CD4-positive, CD25-positive, alpha-beta regulatory T cell (primary cell): ENCODE results near the gene MAFB. TPM values are rescaled to one million over a fixed set of nuclear protein-coding genes. Genes with fewer than 3 reads are reported as not detected.

Experiments used
- ATAC-seq, 2 donors: fragments of 150-1000 bp; cut with Tn5 transposase; one replicate each; pipeline ENCODE4 v1.10.0; 2021; ENCODE audit warnings: low read depth in 2 of 2, moderate number of reproducible peaks in 2 of 2, moderate library complexity in 1 of 2
- DNase-seq, 3 donors: peaks; one replicate each; pipeline versions ENCODE4 v3.0.0 to v3.0.0-alpha.2; 2012 to 2022; ENCODE audit warnings: mixed read lengths in 1 of 3
- H3K27ac ChIP-seq: one replicate; pipeline ENCODE4 v1.7.0; 2013; ENCODE audit warnings: mild to moderate bottlenecking, low read length; ENCODE audit not compliant: insufficient read depth, poor library complexity, severe bottlenecking
- H3K27me3 ChIP-seq: one replicate; pipeline ENCODE4 v1.7.0; 2013; ENCODE audit warnings: low read length; ENCODE audit not compliant: control insufficient read depth, insufficient read depth
- H3K36me3 ChIP-seq: one replicate; pipeline ENCODE4 v1.7.0; 2013; ENCODE audit warnings: mild to moderate bottlenecking, low read length, moderate library complexity; ENCODE audit not compliant: control insufficient read depth, insufficient read depth
- H3K4me1 ChIP-seq: 2 replicates; pipeline ENCODE4 v1.7.0; 2013; ENCODE audit warnings: mild to moderate bottlenecking, low read length; ENCODE audit not compliant: insufficient read depth, control insufficient read depth, poor library complexity, severe bottlenecking
- H3K4me3 ChIP-seq: one replicate; pipeline ENCODE4 v1.7.0; 2013; ENCODE audit warnings: low read depth, mild to moderate bottlenecking, low read length, moderate library complexity
- H3K9me3 ChIP-seq, 2 experiments: 1 replicate in 1 of 2; 2 replicates in 1 of 2; pipeline ENCODE4 v1.7.0; 2013; ENCODE audit warnings: low read length in 2 of 2, mild to moderate bottlenecking in 1 of 2, moderate library complexity in 1 of 2; ENCODE audit not compliant: control insufficient read depth in 2 of 2
- H3K27ac Mint-ChIP-seq, 3 donors: one replicate each; pipeline ENCODE4 v1.8.0; 2020 to 2022; ENCODE audit warnings: mild to moderate bottlenecking in 3 of 3, mixed read lengths in 3 of 3, moderate library complexity in 2 of 3
- H3K27me3 Mint-ChIP-seq: one replicate; pipeline ENCODE4 v1.8.0; 2022; ENCODE audit warnings: mild to moderate bottlenecking, mixed read lengths
- H3K36me3 Mint-ChIP-seq: one replicate; pipeline ENCODE4 v1.8.0; 2020; ENCODE audit warnings: mixed read lengths
- H3K4me1 Mint-ChIP-seq, 4 donors: one replicate each; pipeline ENCODE4 v1.8.0; 2020 to 2022; ENCODE audit warnings: mixed read lengths in 4 of 4, mild to moderate bottlenecking in 1 of 4
- H3K4me3 Mint-ChIP-seq, 4 donors: one replicate each; pipeline ENCODE4 v1.8.0; 2020 to 2022; ENCODE audit warnings: mild to moderate bottlenecking in 4 of 4, mixed read lengths in 4 of 4, moderate library complexity in 3 of 4
- H3K9me3 Mint-ChIP-seq, 7 donors: one replicate each; pipeline ENCODE4 v1.8.0; 2020 to 2022; ENCODE audit warnings: mixed read lengths in 7 of 7, mild to moderate bottlenecking in 3 of 7, moderate library complexity in 2 of 7
- polyA plus RNA-seq, 4 donors: library from polyadenylated mRNA; unstranded; fragments of 300-500 nt; fragmentation: Illumina TruSeq; gene quantifications; one replicate each; pipeline ENCODE4 v1.2.3, GENCODE V29; 2021
- total RNA-seq: library from RNA; stranded (reverse); gene quantifications from one replicate; pipeline ENCODE4 v1.2.3, GENCODE V29; 2022

Gene MAFB
- total and polyA plus RNA-seq, 5 donors from 2014 or later, result 0.06 TPM; not detected in 4

DNA sequence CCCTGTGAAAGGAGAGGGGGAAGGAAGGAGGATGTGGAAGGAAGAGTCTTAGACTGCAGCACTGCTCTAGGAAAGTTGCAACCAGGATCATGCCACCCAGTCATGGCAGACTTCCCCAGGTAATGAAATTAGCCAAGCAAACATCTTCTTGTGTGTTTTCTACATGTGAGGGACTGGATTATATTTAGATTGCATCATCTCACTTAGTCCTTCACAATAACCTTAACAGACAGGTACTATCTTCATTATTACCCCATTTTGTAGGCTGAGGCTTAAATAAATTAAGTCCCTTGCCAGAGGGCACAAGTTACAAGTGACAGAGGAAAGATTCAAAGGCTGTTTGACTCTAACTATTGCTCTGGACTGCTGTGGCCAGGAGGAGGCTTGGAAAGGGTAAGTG lies 9.7 kb upstream of the MAFB start:
- no peaks in the 10 kb centered on the region for H3K4me1 ChIP-seq
- H3K27me3 ChIP-seq, result peaks cover 18% of the 10 kb centered on the region
- Mint-ChIP-seq H3K27ac (no peak overlapping the region), H3K9me3 (peaks cover 0 to 3% (median 0%) of the 10 kb centered on the region in 7 donors), H3K4me3 (no peak overlapping the region), H3K27me3 (peaks cover 49% of the 10 kb centered on the region), H3K36me3 (no peaks in the 10 kb centered on the region), H3K4me1 (no peaks in the 10 kb centered on the region)
- no peaks in the 10 kb centered on the region for H3K9me3 ChIP-seq
- no peak overlapping the region for H3K4me3 ChIP-seq
- ATAC-seq (no peak), DNase-seq (no peak)
- H3K27ac ChIP-seq, result no peak overlapping the region
- no peaks in the 10 kb centered on the region for H3K36me3 ChIP-seq

DNA sequence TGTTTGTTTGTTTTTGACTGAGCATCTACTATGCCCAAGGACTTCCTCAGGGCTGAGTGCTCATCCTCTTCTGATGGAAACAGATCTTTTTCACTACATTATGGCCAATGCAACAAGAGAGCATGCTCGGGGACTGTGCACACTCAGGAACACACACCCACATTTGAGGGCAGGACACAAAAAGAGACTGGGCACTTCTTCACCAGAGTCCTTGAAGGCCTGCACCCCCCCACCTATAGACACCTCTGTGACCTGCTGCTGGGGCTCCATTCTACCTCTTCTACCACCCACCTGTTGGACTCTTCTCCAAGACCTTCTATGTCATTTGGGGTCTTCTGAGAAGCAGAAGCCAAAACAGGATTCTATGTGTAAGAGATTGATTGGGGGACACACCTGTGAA lies 9.2 kb upstream of the MAFB start:
- Histone ChIP-seq H3K4me1 (no peaks in the 10 kb centered on the region), H3K4me3 (no peak overlapping the region), H3K9me3 (no peaks in the 10 kb centered on the region), H3K27ac (no peak overlapping the region), H3K27me3 (peaks cover 19% of the 10 kb centered on the region), H3K36me3 (no peaks in the 10 kb centered on the region)
- Mint-ChIP-seq H3K36me3 (no peaks in the 10 kb centered on the region), H3K27me3 (peaks cover 50% of the 10 kb centered on the region), H3K27ac (no peak overlapping the region), H3K4me1 (no peaks in the 10 kb centered on the region), H3K4me3 (no peak overlapping the region), H3K9me3 (peaks cover 0 to 3% (median 0%) of the 10 kb centered on the region in 7 donors)
- ATAC-seq, result no peak
- no peak for DNase-seq

DNA sequence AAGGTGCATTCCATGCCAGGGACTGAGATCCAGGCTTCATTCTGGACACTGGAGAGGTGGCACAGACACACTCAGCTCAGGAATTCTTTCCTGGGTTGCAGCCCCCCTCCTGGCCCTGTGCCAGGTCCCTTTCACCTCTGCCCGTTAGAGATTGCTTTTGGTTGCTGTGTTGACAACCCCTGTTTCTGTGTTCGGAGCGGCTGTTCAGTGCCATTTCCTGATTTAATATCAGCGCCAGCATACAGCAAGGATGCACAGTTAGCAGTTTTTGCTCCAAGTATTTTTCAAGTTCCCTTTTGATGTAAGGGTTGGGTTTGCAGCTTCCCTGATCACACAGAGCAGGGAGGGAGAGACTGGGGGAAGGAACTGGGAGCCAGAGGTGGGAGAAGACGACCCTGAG lies 8.5 kb upstream of the MAFB start:
- H3K36me3 ChIP-seq, result no peaks in the 10 kb centered on the region
- H3K9me3 ChIP-seq, result no peaks in the 10 kb centered on the region
- no peak overlapping the region for H3K4me3 ChIP-seq
- ATAC-seq (no peak), DNase-seq (no peak)
- peaks cover 57% of the 10 kb centered on the region for H3K27me3 Mint-ChIP-seq
- no peaks in the 10 kb centered on the region for H3K36me3 Mint-ChIP-seq
- peaks cover 21% of the 10 kb centered on the region for H3K27me3 ChIP-seq
- H3K27ac ChIP-seq, result no peak overlapping the region
- no peaks in the 10 kb centered on the region for H3K4me1 Mint-ChIP-seq
- H3K9me3 Mint-ChIP-seq, result peaks cover 0 to 3% (median 0%) of the 10 kb centered on the region in 7 donors
- no peaks in the 10 kb centered on the region for H3K4me1 ChIP-seq
- no peak overlapping the region for H3K4me3 Mint-ChIP-seq
- H3K27ac Mint-ChIP-seq, result no peak overlapping the region

DNA sequence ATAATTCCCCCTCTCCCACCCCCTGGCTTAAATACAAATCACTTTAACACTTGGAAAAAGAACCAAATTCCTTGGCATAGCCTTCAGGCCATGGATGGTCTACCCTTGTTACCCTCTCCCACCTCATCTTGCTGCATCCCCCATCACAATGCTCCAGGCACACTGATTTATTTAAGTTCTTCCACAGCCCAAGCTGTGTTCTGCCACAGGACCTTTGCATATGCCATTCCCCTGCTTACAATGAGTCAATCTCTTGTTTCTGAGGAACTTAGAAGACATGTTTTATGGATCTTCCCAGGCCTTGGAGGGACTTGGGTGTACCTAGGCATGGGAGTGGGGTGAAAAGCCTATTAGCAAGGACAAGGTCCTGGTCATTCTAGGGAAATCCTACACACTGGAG lies 6.2 kb upstream of the MAFB start:
- peaks cover 0 to 3% (median under 1%) of the 10 kb centered on the region in 4 donors for H3K4me1 Mint-ChIP-seq
- H3K27ac Mint-ChIP-seq, result no peak overlapping the region
- Histone ChIP-seq H3K4me3 (no peak overlapping the region), H3K27me3 (peaks cover 19% of the 10 kb centered on the region), H3K27ac (no peak overlapping the region), H3K4me1 (peaks cover 3% of the 10 kb centered on the region), H3K36me3 (no peaks in the 10 kb centered on the region), H3K9me3 (no peaks in the 10 kb centered on the region)
- no peaks in the 10 kb centered on the region for H3K36me3 Mint-ChIP-seq
- DNase-seq, result no peak
- H3K9me3 Mint-ChIP-seq, result peaks cover 0 to 3% (median 0%) of the 10 kb centered on the region in 7 donors
- no peak for ATAC-seq
- peaks cover 71% of the 10 kb centered on the region for H3K27me3 Mint-ChIP-seq
- H3K4me3 Mint-ChIP-seq, result no peak overlapping the region

DNA sequence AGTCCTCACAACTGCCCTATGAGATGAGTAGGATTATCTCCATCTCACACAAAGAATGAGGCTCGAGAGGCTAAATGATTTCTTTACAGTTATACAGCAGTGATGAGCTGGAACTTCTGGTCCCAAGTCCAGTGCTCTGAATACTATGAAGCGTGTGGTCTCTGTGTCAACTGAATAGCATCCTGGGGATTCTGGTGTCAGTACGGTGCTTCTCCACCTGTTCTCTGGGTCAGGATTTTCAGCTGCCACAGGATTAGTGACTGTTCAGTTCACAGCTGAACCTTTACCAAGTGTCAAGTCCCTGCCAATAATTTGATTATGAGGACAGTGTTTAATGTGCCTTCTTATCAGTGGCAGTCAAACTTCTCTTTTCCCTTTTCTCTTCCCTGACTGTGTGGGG lies 5.2 kb upstream of the MAFB start:
- peaks cover 19% of the 10 kb centered on the region for H3K27me3 ChIP-seq
- no peak overlapping the region for H3K27ac ChIP-seq
- peaks cover 73% of the 10 kb centered on the region for H3K27me3 Mint-ChIP-seq
- H3K4me3 ChIP-seq, result no peak overlapping the region
- peaks cover 0 to 3% (median 0%) of the 10 kb centered on the region in 7 donors for H3K9me3 Mint-ChIP-seq
- peaks cover 13% of the 10 kb centered on the region for H3K4me1 ChIP-seq
- H3K9me3 ChIP-seq, result no peaks in the 10 kb centered on the region
- H3K4me1 Mint-ChIP-seq, result peaks cover 0 to 11% (median 3%) of the 10 kb centered on the region in 4 donors
- H3K36me3 Mint-ChIP-seq, result no peaks in the 10 kb centered on the region
- H3K36me3 ChIP-seq, result no peaks in the 10 kb centered on the region
- ATAC-seq, result no peak
- H3K27ac Mint-ChIP-seq, result no peak overlapping the region
- no peak overlapping the region for H3K4me3 Mint-ChIP-seq
- no peak for DNase-seq

DNA sequence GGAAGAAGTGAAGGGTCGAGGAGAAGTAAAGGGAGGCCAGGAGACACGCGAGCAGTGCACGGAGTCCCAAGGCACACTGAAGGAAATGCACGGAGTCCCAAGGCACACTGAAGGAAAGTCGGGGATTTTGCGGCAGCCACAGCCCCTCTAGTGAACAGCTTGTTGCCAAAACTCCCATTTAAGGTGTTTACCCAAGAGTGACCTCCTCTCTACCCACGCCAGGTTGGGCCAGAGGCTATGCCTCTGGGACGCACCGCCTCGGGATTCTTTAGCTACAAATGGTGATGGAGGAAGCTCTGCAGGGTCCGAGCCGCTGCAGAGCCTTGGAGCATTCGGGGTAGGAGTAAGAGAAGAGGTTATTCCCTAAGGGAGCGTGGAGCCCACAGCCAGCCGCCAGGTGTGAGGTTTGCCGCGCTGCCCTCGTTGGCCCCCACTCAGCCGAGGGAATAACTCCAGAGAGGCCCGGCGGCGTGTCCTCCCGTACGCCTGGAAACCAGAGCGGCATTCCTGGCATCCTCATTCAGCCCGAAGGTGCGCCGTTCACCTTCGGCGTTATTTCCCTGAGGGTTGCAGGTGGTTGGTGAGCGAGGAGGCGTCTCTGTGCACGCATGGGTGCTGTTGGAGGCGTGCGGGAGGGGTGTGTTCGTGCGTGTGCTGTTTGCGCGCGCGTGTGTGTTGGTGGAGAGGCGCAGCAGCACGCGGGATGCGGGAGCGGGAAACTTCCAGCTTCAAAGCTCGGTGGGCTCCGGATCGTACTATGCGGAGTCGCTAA lies 3.4 kb upstream of the MAFB start:
- no peak for DNase-seq
- no peak overlapping the region for H3K27ac Mint-ChIP-seq
- H3K27me3 Mint-ChIP-seq, result peaks cover 76% of the 10 kb centered on the region

DNA sequence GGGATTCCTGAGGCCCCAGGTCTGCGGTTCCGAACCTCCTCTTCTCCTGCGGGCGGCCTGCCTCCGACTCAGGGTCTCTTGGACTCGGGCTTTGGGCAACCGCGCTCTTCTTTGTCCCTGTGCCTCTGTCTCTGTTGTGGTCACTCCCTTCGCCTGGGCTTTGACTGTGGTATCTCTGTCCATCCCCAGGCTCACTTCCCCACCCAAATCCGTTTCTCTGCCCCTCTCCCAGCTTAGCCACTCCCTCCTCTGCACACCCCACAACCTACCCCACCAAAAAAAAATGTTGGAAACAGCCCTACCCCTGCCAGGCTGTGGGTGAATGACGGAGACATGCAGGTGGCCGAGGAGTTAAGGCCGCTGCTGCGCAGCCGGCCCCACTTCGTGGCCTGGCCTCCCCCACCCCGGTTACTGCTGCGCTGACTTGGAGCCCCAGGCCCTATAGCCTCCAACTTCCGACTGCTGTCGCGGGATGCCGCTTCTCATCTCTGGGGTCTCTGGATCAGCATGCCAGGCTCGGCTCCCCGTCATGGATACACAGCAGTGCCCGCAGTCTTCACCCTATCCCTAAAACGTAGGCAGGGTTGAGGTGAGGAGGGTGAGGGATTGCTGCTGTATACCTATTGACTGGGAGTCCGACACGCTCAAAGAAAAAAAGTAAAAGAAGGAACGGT lies 2.7 kb upstream of the MAFB start:
- peaks cover 0 to 3% (median 0%) of the 10 kb centered on the region in 7 donors for H3K9me3 Mint-ChIP-seq
- DNase-seq (no peak), ATAC-seq (no peak)
- peaks cover 0 to 15% (median 3%) of the 10 kb centered on the region in 4 donors for H3K4me1 Mint-ChIP-seq
- peak overlapping the region in 2 of 4 donors; percentile 27 to 57 for H3K4me3 Mint-ChIP-seq
- Histone ChIP-seq H3K27me3 (peaks cover 20% of the 10 kb centered on the region), H3K9me3 (no peaks in the 10 kb centered on the region), H3K27ac (no peak overlapping the region), H3K36me3 (no peaks in the 10 kb centered on the region), H3K4me3 (no peak overlapping the region), H3K4me1 (peaks cover 13% of the 10 kb centered on the region)
- no peak overlapping the region for H3K27ac Mint-ChIP-seq
- peaks cover 79% of the 10 kb centered on the region for H3K27me3 Mint-ChIP-seq
- no peaks in the 10 kb centered on the region for H3K36me3 Mint-ChIP-seq

More for the DNA sequence above, 3.4 kb upstream of the MAFB start:
- ATAC-seq, result no peak
- Mint-ChIP-seq H3K36me3 (no peaks in the 10 kb centered on the region), H3K4me1 (peaks cover 0 to 15% (median 3%) of the 10 kb centered on the region in 4 donors), H3K4me3 (peak overlapping the region in 1 of 4 donors; percentile 27), H3K9me3 (peaks cover 0 to 3% (median 0%) of the 10 kb centered on the region in 7 donors)
- Histone ChIP-seq H3K4me3 (no peak overlapping the region), H3K9me3 (no peaks in the 10 kb centered on the region), H3K36me3 (no peaks in the 10 kb centered on the region), H3K27ac (no peak overlapping the region), H3K4me1 (peaks cover 13% of the 10 kb centered on the region), H3K27me3 (peaks cover 19% of the 10 kb centered on the region)
